Suppressor macrophage (primary cell): ENCODE data around the gene KRTAP23-1.

ENCODE experiments used
- DNase-seq, 4 experiments: peaks; one replicate each; pipeline ENCODE4 v3.0.0-alpha.2; 2020 to 2022
- total RNA-seq, 17 experiments: gene quantifications; one replicate each; lab custom pipeline; 2026; ENCODE audit warnings: mixed read lengths in 6 of 17, inconsistent platforms in 3 of 17; lab: John Stamatoyannopoulos, UW

KRTAP23-1 gene
- total RNA-seq, result 0 reads per million in 17 experiments

- DNase-seq, result no peak
These were observed at the start of gene KRTAP23-1 for GRCh38 chr21:30348506-30348905. TSS of gene KRTAP23-1 (minus strand) at chr21:30348606. CDS start at chr21:30348606, 0 bp downstream.

- no peak for DNase-seq
These were observed 47.3 kb upstream of the KRTAP23-1 start, which contains the start of gene KRTAP13-1 for GRCh38 chr21:30395731-30396130. TSS of gene KRTAP13-1 (plus strand) at chr21:30396031. CDS start at chr21:30396087, 56 bp downstream.

- DNase-seq, result no peak
These were observed 43.2 kb upstream of the KRTAP23-1 start for GRCh38 chr21:30391492-30392025.

- DNase-seq, result no peak
These were observed 33.8 kb upstream of the KRTAP23-1 start for GRCh38 chr21:30382201-30382600.

GRCh38 chr21:30372139-30372770 lies 23.8 kb upstream of the KRTAP23-1 start, which contains the start of gene KRTAP13-2:
TSS of gene KRTAP13-2 (minus strand) at chr21:30372271. CDS start at chr21:30372213, 58 bp downstream.
- no peak for DNase-seq

GRCh38 chr21:30355906-30356305 lies 7.5 kb upstream of the KRTAP23-1 start:
- DNase-seq, result no peak

GRCh38 chr21:30354308-30355005 lies 6.1 kb upstream of the KRTAP23-1 start:
- DNase-seq, result no peak

- no peak for DNase-seq
These were observed 3.1 kb upstream of the KRTAP23-1 start for GRCh38 chr21:30351534-30351933.

- no peak for DNase-seq
These were observed 1.2 kb upstream of the KRTAP23-1 start for GRCh38 chr21:30349572-30349971.

- DNase-seq, result no peak
These were observed 3.4 kb downstream of the KRTAP23-1 start for GRCh38 chr21:30345014-30345413.

GRCh38 chr21:30340714-30341573 lies 7.5 kb downstream of the KRTAP23-1 start:
- DNase-seq, result peak; percentile 41 to 62 (median 50)

- no peak for DNase-seq
These were observed 9.7 kb downstream of the KRTAP23-1 start for GRCh38 chr21:30338717-30339116.

- DNase-seq, result no peak
These were observed 10.6 kb downstream of the KRTAP23-1 start for GRCh38 chr21:30337772-30338171.

GRCh38 chr21:30337276-30337744 lies 11.1 kb downstream of the KRTAP23-1 start, which contains the start of gene KRTAP27-1:
TSS of gene KRTAP27-1 (minus strand) at chr21:30337694. CDS start at chr21:30337668, 26 bp downstream.
- DNase-seq, result no peak

- no peak for DNase-seq
These were observed 11.8 kb downstream of the KRTAP23-1 start for GRCh38 chr21:30336596-30336995.

- DNase-seq, result no peak
These were observed 14.7 kb downstream of the KRTAP23-1 start for GRCh38 chr21:30333736-30334135.

- DNase-seq, result no peak
These were observed 15.7 kb downstream of the KRTAP23-1 start for GRCh38 chr21:30332681-30333080.

- DNase-seq, result no peak
These were observed 19.1 kb downstream of the KRTAP23-1 start for GRCh38 chr21:30329203-30329875.

- DNase-seq, result no peak
These were observed 22.0 kb downstream of the KRTAP23-1 start for GRCh38 chr21:30326390-30326789.

GRCh38 chr21:30320215-30320614 lies 28.2 kb downstream of the KRTAP23-1 start, which contains the start of gene KRTAP26-1:
TSS of gene KRTAP26-1 (minus strand) at chr21:30320315. CDS start at chr21:30320035, 280 bp downstream.
- DNase-seq, result no peak

GRCh38 chr21:30315701-30316100 lies 32.7 kb downstream of the KRTAP23-1 start:
- DNase-seq, result no peak

GRCh38 chr21:30306884-30307283 lies 41.5 kb downstream of the KRTAP23-1 start:
- DNase-seq, result no peak
